Endothelial cell of umbilical vein (primary cell): ENCODE measurements around the gene NTN3.

Source experiments
- EZH2 ChIP-seq: IDR thresholded peaks from 2 replicates; pipeline ENCODE4 v1.6.1; 2012; ENCODE audit warnings: borderline replicate concordance, low read depth, mild to moderate bottlenecking, moderate library complexity, low read length, inconsistent platforms; ENCODE audit not compliant: severe bottlenecking
- FOS ChIP-seq: IDR thresholded peaks from 2 replicates; pipeline ENCODE4 v1.6.1; 2011; ENCODE audit warnings: mild to moderate bottlenecking, low read length, moderate library complexity, borderline replicate concordance; ENCODE audit not compliant: insufficient read depth
- JUN ChIP-seq: IDR thresholded peaks from 2 replicates; pipeline ENCODE4 v1.6.1; 2011; ENCODE audit warnings: borderline replicate concordance, low read depth; ENCODE audit not compliant: insufficient read length, insufficient read depth
- POLR2A ChIP-seq: IDR thresholded peaks from 2 replicates; pipeline ENCODE4 v1.6.1; 2012; ENCODE audit warnings: low read depth, mild to moderate bottlenecking, control low read depth, low read length
- POLR2AphosphoS5 ChIP-seq: IDR thresholded peaks from 2 replicates; pipeline ENCODE4 v1.6.1; 2012; ENCODE audit warnings: low read depth, mild to moderate bottlenecking, control low read depth, low read length, moderate library complexity; ENCODE audit not compliant: insufficient read depth
- TF ChIP-seq, protein P1 (sequence below), 2 donors: IDR thresholded peaks; 1 replicate in 1 of 2; 2 replicates in 1 of 2; pipeline ENCODE4 v1.5.1; 2011; ENCODE audit warnings: low read length in 2 of 2, mild to moderate bottlenecking in 2 of 2, moderate library complexity in 2 of 2, control low read depth in 1 of 2, inconsistent platforms in 1 of 2, low read depth in 1 of 2; ENCODE audit not compliant: insufficient read depth in 1 of 2; ENCODE audit errors: extremely low read depth in 1 of 2
- TF ChIP-seq, protein P2 (sequence below): IDR thresholded peaks from 2 replicates; pipeline ENCODE4 v1.6.1; 2011; ENCODE audit not compliant: insufficient read depth, insufficient read length

DNA sequence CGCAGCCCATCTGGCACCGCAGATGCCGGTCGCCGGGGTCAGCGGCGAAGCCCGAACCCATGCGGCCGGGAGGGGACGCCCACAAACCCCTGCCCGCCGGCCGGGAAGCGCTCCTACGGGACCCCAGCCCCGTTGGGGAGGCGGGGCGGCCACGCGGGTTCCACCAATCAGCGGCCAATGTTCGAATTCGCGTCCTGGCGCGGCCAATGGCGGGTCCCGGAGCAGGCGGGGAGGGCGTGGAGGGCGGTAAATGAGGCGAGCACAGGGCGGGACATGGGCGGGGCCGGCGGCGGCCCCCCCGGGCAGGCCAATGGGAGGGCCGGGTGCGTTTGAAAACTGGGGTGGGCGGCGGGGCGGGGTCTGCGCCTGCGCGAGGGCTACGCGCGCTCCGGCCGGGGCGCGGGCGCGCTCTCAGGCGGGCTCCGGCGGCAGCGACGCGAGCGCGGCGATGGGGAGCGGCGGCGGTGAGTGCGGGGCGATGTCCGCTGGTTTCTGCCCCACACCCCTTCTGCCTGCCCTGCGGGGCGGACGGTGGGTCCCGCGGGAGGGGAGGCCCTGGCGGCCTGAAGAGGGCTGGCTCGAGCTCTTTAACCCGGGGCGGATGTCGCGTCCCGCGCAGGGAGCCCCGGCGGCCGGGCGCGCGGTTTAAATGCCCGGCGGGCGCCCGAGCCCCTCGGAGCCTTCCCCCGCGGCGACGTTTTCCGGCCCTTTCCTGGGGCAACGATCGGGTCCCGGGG lies 41.9 kb upstream of the NTN3 start, which contains the start of gene CCNF:
- TF ChIP-seq, protein P1, sequence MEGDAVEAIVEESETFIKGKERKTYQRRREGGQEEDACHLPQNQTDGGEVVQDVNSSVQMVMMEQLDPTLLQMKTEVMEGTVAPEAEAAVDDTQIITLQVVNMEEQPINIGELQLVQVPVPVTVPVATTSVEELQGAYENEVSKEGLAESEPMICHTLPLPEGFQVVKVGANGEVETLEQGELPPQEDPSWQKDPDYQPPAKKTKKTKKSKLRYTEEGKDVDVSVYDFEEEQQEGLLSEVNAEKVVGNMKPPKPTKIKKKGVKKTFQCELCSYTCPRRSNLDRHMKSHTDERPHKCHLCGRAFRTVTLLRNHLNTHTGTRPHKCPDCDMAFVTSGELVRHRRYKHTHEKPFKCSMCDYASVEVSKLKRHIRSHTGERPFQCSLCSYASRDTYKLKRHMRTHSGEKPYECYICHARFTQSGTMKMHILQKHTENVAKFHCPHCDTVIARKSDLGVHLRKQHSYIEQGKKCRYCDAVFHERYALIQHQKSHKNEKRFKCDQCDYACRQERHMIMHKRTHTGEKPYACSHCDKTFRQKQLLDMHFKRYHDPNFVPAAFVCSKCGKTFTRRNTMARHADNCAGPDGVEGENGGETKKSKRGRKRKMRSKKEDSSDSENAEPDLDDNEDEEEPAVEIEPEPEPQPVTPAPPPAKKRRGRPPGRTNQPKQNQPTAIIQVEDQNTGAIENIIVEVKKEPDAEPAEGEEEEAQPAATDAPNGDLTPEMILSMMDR (IDR thresholded peaks at IDR 0.05; ENCODE audit: extremely low read depth in 1 of 2, insufficient read depth in 1 of 2, low read depth in 1 of 2, low read length in 2 of 2) = no peak
- TF ChIP-seq POLR2A (peak; percentile 69), EZH2 (no peak), JUN (no peak), POLR2AphosphoS5 (peak; percentile 60), FOS (no peak)
- TF ChIP-seq, protein P2, sequence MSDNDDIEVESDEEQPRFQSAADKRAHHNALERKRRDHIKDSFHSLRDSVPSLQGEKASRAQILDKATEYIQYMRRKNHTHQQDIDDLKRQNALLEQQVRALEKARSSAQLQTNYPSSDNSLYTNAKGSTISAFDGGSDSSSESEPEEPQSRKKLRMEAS = no peak
